Measurements from ENCODE around the gene FGFR3.
A peak's percentile ranks its signal among the peaks of the same experiment; 100 is the strongest.

FGFR3 gene

DNA sequence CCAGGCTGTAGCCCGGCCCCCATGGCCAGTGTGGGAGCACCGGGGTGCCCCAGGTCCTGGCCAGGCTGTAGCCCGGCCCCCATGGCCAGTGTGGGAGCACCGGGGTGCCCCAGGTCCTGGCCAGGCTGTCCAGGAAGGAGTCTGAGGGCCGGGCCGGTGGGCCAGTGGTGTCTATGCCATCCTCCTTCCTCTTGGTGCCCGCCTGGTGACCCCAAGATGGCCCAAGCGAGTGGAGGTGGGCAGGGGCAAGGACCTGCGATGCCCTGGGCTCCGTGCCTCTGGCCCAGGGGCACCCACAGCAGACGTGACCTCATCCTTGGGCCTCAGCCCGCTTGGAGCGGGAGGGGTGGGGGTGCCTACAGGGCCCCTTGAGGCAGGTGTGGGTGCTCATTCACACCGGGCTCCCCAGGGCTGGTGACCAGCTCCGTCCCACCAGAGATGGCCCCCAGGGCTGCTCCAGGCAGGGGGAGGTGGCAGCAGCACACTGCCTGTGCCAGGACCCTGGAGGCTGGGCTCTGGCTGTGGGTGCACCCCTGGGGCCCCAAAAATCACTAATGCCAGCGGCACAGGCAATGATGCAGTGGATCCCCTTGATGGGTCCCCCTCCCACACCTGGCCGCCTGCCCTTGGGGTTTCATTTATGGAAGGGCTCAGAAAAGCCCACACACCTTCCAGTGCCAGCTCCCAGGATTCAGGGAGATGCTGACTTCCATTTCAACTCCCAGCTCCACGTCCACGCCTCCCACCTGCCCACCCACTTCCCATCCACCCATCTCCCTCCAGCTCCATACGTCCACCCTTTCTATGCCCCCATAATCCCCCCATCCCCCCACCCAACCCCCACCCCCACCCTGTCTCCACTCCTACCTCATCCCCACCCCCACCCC, 36.0 kb upstream of the FGFR3 start:
- DNase-seq = no peak

DNA sequence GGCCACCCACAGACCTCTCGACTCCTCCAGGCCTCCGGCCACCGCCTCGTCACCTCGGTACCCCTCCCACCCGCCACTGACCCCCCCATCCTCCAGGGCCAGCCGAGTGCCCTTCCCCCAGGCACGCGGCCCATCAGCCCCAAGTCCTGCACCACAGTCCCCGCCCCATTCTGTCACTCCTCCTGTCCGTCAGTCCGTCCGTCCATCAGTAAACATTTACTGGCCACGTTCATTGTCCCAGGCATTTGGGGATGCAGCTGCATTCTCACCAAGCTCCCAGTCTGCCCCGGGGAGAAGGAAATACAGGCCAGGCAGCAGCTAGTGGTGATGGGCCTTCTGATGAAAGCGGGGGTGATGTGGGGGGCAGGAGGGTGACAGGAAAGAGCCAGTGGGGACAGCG, 35.3 kb upstream of the FGFR3 start:
- no peak for DNase-seq

DNA sequence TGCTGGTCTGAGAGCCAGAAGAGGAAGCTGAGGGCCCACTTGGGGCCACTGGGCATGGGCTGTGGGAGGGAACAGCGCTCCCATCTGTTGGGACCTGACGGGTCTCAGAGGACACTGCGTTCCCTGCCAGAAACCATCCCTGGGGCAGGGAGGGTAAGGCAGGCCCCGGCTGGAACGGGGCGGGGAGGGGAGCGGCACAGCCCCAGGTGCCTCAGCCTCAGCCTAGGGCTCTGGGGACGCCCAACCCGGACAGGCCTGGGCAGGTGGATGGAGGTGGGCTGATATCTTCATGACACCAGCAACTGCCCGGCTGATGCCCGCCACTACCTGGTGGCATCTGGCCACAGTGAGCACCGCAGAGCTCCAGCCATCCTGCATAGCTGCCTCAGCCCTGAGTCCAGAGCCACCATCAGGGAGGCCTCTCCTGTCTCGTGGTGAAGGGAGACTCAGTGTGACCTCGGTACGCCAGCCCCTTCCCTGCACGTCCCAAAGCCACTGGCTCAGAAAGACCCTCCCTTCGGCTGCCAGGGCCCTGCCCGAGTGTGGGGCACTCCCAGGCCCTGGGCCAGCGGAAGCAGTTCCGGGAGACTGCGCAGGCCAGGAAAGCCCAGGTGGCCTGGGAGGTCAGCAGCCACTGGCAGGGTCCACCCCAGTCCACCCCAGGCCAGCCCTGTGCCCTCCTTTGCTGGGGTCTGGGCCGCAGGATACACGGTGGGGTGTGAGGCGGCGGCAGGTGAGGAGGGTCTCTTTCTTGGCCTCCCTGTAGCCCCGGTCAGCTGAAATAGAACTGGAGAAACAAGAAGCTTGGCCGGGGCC, 34.6 kb upstream of the FGFR3 start:
- DNase-seq = no peak

DNA sequence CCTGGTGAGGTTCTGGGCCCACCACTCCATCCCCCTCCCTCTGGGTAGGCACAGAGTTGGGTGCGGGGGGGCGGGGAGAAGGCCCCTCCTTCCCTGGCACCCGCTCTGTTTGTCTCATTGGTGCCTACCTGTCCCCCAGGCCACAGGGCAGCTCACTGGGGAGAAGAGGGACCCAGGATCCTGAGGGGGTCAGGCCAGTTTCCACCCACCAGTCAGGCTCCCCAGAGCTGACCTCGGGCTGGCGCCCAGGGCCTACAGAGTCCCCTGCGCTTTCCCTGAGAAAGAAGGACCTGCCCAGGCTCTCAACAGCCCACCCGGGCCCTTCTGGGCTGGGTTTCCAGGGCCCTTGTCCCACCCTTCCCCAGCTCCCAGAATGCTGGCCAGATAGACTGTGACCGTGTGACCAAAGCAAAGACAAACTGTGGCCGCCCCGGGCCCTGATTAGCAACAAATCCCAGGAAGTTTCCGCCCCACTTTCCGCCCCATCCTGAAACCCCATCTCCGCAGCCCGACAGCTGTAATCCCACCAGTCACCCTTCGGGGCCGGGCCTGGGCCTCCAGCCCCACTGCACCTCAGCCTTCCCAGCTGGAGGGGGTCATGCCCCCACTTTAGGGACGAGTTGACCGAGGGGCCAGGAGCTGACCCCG, 33.8 kb upstream of the FGFR3 start:
- DNase-seq = no peak

DNA sequence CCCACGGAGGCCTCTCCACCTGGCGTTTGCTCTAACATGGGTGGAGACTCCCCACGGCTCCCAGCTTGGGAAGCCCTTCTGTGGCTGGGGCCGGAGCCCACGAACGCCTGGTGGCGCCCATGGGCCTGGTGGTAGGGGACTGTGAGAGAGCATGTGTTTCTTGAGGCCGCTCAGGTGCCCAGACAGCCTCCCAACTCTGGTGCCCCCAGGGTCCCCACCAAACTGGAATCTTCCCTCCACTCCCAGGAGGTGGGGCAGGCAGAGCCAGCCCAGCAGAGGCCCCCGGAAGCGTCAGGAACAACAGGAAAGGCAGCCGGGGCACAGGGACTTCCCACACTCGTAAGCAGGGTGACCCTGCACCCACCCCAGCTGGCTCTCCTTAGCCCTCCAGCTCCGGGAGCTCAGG, 33.3 kb upstream of the FGFR3 start:
- DNase-seq = no peak

DNA sequence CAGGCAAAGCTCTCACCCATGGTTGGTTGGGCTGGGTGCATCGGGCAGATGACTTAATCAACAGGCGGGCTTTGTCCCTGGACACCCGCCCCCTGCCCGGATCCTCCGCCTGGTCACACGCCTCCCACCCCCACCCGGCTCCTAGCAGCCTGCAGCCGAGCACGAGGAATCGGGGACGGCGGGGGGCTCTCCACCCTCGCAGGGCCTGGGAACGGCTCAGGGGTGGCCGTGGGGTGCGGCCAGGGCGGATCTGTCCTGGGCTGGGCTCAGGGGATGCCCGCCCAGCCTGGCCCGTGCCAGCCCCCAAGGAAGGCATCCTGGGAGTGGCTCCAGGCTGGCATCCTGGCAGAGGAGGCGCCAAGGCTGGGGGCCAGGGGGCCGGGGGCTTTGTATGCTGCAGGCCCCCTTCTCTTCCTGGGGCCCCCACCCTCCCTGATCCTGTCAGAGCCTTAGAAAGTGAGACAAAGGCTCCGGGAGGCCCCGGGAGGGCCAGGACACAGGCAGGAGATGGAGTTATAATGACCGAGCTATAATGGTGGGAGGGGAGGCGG, 32.5 kb upstream of the FGFR3 start:
- peak; percentile 10 for DNase-seq

DNA sequence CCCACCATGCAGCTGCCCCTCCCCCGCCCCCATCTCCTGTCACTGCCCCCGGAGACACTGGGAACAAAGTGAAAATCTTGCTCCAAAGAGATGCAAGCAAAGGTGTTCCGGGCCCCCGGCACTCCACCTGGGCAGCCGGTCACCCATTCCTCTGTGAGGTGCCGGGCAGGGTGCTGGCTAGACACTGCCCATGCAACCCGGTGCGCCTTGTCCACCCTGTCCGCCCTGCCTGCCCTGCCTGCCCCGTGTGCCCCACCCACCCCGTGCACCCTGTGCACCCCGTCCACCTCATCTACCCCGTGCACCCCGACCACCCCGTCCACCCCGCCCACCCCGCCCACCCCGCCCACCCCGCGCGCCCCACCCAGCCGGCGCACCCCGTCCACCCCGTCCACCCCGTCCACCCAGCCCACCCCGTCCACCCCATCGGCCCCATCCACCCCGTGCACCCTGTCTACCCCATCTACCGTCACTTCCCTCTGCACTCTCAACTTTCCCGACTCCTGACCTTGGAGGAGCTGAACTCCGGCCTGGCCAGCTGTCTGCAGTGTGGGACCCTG, 31.9 kb upstream of the FGFR3 start:
- no peak for DNase-seq

DNA sequence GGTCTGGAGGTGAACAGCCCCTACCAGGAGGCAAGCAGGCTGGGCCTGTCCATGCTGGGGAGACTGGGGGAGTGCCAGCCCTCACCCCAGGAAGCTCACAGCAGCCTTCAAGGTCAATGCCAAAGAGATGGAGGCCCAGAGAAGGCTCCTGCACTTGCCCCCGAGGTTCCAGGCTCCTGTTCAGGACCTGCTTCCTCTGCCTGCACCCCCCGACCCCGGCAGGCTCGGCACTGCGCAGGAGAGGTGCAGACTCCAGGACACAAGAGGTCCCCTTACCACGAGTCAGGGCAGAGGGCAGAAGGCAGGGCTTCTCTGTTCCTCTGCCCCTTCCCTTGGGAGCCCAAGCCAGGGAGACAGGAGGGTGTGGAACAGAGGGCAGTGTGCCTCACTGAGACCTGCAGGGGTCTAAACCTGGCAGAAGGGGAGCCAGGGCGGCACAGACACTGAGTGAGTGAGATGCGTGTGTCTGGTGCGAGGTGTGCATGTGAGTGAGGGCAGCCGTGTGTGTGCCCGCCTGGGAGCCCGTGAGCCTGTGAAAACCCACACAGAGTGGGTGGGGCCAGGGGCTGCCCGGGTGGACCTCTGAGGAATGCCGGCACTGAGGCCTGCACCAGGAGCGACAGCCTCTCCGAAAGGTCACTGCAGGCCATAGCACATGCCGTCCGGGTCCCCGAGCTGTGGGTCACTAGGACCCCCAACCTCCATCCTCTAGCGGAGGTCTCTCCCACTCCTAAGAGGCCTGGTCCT, 30.7 kb upstream of the FGFR3 start:
- DNase-seq = no peak

DNA sequence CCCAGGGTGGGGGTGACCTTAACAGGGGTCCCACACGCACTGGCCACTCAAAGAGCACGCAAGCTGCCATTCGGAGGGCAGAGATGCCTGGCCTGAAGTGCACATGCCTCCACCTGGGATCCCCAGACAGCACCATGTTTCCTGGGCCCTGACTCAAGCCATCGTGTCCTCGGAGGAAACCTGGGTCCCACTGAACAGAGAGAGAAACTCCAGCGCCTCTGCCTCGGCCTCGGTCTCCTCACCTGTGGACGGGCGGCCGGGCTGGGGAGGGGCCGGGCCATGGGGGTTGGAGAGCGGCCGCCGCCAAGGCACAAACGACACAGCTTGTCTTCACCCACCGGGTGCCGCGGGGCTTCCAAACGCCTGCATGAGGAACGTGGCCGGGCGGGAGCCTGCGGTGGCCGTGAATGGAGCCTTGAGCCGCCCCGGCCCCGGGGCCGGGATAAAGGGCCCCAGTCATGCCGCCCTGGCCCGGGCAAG, 30.0 kb upstream of the FGFR3 start:
- no peak for DNase-seq

DNA sequence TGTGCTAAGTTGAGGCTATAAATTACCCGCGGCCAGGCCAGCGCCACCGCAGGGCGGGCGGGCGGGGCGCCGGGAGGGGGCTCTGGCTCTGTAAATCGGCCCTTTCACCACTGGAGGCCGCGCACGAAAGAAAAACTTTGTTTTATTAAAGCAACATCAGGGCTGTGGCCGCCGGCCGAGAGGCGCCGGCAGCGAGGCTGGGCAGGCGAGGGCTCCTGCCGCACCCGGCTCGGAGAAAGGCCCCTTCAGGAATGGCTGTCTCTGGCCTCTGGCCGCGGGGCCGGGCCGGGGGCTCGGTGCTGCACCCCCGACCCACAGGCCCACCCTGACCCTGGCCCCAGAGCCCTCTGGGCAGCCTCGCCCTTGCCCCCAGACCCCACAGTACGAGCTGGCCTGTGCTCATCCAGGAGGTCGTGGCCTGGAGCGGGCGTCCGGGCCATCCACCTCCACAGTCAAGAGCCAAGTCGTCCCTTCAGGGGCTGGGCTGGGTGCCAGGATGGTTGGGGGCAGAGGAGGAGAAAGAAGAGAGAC, 29.5 kb upstream of the FGFR3 start:
- peak; percentile 25 for DNase-seq

DNA sequence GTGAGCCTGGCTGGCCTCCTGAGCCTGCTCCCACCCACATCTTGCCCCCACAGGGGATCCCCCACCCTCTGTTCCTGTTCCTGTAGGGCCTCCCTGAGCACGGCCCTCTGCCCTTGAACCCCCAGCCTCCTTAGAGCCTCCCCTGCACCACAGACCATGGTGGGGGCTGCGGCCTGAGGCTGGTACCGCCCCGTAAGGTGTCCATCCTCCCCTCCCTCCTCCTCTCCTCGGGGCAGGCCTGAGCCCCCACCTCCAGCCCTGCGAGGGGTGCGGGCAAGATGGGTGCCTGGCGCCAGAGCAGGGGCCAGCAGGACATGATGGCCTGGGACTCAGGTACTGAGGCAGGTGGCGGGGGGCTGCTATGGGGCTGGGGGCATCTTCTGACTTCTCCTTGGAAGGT, 28.4 kb upstream of the FGFR3 start:
- DNase-seq = no peak

DNA sequence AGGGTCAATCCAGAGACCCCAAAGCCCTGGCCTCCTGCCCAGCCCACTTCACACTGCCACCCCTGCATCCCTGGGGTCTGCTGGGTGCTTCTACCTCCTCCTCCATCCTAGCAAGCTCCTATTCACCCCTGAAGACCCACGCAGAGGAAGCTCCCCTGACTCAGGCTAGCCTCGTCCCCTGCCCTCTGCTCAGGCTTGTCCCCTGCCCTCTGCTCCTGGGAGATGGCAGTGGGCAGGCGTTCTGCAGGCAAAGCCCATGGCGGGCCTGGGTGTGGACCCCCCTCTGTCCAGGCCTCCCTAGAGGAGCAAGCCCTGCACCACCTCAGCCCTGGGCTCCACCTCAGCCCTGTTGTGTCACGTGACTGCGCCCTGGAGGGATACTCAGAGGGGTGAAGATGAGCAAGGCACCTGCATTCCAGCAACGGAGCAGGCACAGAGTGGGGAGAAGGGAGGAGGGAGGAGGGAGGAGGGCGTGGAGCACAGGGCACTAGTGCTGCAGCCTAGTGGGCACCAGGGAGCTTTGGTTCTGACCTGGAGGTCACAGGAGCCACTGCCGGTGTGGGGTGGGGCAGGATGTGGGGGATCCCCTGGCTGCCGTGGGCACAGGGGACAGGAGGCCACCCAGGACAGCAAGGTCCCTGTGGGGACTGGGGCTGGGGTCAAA, 27.6 kb upstream of the FGFR3 start:
- DNase-seq = no peak

DNA sequence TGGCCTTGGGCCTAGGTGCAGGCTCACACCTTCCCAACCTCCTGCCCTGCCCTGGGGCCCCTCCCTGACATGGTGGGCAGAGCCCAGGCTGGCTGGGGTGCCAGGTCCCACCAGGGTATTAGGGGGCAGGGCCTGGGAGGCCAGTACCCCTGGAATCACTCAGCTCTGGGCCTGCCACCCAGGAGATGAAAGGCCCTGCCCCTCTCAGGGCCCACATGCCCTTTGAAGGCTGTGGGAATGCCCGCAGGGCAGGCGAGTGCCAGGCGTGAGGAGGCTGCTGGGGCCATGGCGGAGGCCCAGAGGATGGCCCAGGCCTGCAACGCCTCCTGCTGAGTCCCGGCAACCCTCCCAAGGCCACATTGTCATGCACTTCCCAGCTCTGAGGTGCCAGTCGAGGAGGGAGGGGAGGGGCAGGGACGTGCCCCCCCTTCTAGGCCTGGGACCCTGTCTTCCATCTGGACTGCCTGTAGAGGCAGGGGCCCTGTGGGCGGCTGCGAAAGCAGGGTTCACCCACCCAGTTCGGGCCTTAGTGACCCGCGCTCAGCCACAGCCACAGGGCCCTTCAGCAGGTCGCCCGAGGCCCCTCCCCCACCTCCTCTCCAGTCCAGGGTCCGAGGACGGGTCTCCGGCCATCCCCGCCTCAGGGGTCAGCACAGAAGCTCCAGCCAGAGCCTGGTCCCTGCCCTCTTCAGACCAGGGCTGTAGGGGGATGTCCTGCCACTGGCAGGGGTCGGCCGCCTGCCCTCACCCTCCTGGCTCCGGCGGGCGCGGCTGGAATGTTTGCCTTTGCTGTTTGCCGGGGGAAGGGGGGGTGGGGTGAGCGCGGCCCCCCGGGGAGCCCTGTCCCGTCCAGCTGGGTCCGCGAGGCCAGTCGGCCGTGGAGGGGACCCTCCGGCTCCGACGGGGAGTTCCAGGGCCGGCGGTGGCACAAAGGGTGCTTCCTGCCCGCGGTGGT, 26.7 kb upstream of the FGFR3 start:
- no peak for DNase-seq

DNA sequence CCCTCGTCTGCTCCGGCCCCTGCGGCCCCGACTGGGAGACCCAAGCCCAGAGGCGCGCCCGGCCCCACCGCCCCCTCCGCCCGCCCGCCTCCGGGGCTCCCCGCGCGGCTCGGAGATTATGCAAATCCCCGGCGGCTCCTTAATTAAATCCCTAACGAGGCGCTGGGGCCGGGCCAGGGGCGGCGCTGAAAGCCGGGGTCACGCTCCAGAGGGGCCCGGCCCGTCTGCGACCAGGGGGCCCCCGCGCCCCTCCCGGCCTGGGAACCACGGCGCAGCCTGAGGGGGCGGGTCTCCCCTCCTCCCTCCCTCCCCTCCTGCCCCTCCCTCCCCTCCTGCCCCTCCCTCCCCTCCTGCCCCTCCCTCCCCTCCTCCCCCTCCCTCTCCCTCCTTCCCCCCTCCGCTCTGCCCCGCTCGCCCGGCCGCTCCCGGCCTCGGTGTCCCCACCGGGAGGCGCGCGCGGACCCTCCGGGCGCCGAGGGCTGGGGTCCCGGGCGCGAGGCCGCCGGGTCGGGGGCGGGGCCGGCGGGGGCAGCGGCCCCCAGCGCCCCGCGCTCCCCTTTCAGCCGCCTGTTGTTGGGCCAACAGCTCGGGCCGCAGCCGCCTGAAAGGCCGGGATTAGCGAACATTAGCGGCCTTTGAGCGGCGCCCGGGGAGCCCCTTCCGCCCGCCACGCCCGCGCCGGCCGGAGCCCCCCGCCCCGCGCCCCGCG, 25.9 kb upstream of the FGFR3 start:
- DNase-seq = peak; percentile 60

DNA sequence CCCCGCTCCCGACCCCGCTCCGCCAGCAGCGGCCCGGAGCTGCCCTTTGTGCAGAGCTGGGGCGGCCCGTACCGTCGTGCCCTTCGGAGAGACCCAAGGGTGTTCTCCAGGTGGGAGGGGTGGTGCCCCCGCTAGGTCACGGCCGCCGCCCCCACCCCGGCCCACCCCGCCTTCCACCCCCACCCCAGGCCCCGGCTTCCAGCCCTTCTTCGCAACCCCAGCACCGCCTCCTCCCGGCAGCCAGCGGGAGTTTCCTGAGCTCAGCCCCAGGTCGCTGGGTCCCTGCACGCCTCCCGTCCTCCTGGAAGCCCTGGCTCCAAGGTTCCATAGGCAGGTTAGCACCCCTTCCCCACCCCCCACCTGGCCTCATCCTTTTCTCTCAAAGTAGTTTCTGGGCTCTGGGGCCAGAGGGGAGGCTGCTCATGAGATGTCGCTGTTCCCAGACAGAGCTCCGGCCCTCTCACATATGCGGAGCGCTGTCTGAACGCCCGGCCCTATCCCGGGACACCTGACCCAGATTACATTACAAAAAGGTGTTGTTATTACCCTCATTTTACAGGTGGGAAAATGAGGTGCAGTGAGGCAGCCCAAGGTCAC, 25.2 kb upstream of the FGFR3 start:
- peak; percentile 49 for DNase-seq

DNA sequence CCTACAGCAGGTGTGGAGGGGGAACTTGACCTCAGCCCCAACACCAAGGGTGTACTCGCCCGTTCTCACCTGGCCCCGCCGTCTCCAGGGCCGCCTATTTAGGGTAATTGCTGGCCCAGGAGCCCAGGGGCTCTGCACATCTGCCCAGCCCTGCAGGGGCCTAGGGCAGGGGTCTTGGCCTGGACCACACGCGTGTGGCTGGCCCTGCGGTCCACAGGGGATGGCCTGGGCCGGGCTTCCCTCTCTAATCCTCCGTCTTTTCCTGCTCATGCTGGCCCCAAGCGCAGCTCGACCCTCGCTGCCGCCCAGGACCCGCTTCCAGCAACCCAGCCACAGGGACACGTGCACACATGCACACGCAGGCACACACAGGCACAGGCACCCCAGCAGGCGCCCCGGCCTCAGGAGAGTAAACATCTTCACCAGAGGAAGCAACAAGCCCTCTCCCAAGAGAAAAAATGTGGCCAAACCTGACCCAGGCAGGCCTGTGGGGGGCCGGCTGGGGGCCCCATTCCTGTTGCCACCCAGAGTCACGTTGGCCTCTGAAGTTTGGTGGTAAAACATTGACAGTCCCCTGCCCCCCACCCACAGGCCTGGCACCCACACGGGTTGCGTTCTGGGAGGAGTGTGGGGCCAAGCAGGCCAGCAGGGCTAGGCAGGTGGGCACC, 24.6 kb upstream of the FGFR3 start:
- DNase-seq = no peak

DNA sequence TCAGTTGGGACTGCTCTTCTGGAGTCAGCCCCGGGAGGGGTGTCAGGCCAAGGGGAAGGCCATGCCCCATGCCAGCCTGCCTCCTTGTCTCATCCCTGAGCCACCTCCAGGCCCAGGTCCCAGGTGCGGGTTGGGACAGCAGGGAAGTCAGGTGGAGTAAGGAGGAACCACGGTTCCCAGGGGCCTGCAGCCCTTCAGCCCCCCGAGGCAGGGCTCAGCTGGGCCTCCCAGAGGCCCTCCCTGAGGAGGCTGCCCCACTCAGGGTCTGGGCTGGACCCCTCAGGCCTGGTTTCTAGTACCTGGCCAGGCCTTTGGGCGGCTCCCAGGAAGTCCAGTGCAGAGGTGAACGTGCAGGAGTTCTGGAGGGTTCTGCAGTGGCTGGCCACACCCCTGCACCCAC, 23.4 kb upstream of the FGFR3 start:
- no peak for DNase-seq

DNA sequence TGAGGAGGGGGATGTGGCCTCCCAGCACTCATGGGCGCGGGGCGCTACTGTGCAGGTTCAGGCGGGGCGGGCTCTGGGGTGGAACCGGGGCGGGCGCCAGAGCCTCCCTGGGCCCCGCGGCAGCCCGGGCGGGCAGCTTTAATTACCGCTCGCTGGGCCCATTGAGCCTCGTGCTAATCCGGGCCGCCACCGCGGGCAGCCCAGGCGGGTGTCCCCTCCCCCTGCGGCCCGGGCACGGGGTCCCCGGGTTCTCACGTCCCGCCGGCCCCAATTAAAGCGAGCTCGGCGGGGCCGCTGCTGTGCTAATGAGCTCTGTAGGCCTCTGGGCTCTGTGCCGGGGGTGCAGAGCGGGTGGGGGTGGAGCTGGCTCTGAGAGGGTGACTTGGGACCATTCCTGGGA, 22.8 kb upstream of the FGFR3 start:
- no peak for DNase-seq

All from NCI-H69 (cell line).